GM21528 (cell line): Measurements from ENCODE around the gene RENBP.
A peak's percentile ranks its signal among the peaks of the same experiment; 100 is the strongest.
"Not testable (repeated sequence)": the region's sequence is repeated elsewhere in the genome, so short reads cannot be mapped to it uniquely, and the experiment has no call there.

Experiments
- ATAC-seq: cut with Tn5 transposase; IDR thresholded peaks from one replicate; pipeline ENCODE4 v1.9.1; 2021; ENCODE audit warnings: mild to moderate bottlenecking, moderate library complexity; ENCODE audit not compliant: unreplicated experiment, low FRiP score

The RENBP gene

GRCh38 chrX:153944140-153944799 lies at the start of gene RENBP:
RENBP (minus strand) TSS chrX:153944643; CDS start chrX:153944610, 33 bp downstream.
- no peak for ATAC-seq

GRCh38 chrX:153993978-153994377 lies 49.5 kb upstream of the RENBP start:
- ATAC-seq = no peak

GRCh38 chrX:153993079-153993478 lies 48.6 kb upstream of the RENBP start:
- ATAC-seq = no peak

GRCh38 chrX:153992180-153992579 lies 47.7 kb upstream of the RENBP start:
- ATAC-seq = no peak

- no peak for ATAC-seq
Measured at GRCh38 chrX:153991013-153991580, 46.7 kb upstream of the RENBP start.

- no peak for ATAC-seq
Measured at GRCh38 chrX:153989973-153990655, 45.7 kb upstream of the RENBP start.

- no peak for ATAC-seq
Measured at GRCh38 chrX:153988493-153988892, 44.0 kb upstream of the RENBP start.

- ATAC-seq = no peak
Measured at GRCh38 chrX:153984351-153985178, 40.1 kb upstream of the RENBP start.

- no peak for ATAC-seq
Measured at GRCh38 chrX:153983321-153983801, 38.9 kb upstream of the RENBP start.

GRCh38 chrX:153981771-153982533 lies 37.5 kb upstream of the RENBP start:
- ATAC-seq = no peak

- ATAC-seq = no peak
Measured at GRCh38 chrX:153981231-153981630, 36.8 kb upstream of the RENBP start.

- ATAC-seq = not testable (repeated sequence)
Measured at GRCh38 chrX:153980394-153980793, 36.0 kb upstream of the RENBP start.

GRCh38 chrX:153974726-153975286 lies 30.4 kb upstream of the RENBP start:
- ATAC-seq = no peak

GRCh38 chrX:153974003-153974725 lies 29.7 kb upstream of the RENBP start:
- ATAC-seq = no peak

- no peak for ATAC-seq
Measured at GRCh38 chrX:153973127-153974002, 28.9 kb upstream of the RENBP start.

GRCh38 chrX:153972368-153973126 lies 28.1 kb upstream of the RENBP start, which contains the start of gene TMEM187:
TMEM187 (plus strand) TSS chrX:153972754; CDS start chrX:153982063, 9,309 bp downstream.
- ATAC-seq = peak; percentile 50
